ELF-1 (cell line): Measurements from ENCODE around the gene EPHA6.
"Not testable (repeated sequence)": the region's sequence is repeated elsewhere in the genome, so short reads cannot be mapped to it uniquely, and the experiment has no call there.

ENCODE experiments used
- DNase-seq: peaks from one replicate; pipeline ENCODE4 v3.0.0-alpha.2; 2016; ENCODE audit warnings: low read depth, low spot score

The EPHA6 gene

DNA sequence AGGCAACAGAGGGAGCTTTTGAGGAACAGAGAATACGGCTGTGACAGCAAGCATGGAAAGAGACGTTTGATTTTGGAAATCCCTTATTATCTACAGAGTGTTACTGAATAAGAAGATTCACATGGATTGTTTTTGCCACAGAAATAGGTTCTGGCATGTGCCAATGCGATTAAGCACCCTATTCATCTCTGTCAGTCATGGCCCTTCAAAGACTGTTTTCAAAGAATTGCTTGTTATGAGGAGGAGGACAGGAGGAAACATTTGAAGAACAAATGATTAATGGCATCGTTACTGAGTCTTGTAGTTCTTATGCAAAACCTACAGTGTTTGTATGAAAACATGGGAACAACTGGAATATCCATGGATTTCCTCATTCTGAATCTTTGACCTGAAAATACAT lies 86.2 kb downstream of the EPHA6 start:
- DNase-seq: no peak

GRCh38 chr3:96915445-96915844 lies 101.1 kb downstream of the EPHA6 start:
- DNase-seq: no peak

DNA sequence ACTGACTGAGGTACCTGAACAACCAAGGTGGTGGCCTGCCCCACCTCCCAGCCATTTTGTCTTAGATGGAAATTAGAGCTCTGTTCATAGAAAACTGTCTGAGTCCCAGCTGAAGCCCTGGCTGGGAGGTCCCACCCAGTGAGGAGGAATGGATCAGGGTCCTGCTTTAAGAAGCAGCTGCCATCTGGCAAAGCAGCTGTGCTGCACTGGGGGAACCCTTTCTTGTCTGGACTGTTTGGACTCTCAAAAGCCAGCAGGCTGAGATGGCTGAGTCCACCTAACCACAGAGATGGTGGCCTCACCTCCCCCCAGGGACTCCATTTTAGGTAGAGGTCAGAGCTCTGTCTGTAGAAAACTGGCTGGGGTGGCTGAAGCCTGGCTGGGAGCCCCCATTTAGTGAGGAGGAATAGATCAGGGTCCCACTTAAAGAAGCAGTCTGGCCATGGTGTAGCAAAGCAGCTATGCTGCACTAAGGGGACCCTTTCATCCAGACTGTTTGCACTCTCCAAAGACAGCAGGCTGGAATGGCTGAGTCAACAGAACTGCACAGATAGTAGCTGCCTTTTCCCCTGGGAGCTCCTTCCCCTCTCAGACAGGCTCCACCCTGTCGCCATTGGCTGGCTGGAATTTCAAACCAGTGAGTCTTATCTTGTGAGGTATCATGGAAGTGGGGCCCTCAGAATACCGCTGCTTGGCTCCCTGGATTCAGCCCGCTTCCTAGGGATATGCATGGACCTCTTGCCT lies 116.9 kb downstream of the EPHA6 start:
- DNase-seq: no peak

GRCh38 chr3:96942131-96942530 lies 127.7 kb downstream of the EPHA6 start:
- DNase-seq: peak; percentile 41

DNA sequence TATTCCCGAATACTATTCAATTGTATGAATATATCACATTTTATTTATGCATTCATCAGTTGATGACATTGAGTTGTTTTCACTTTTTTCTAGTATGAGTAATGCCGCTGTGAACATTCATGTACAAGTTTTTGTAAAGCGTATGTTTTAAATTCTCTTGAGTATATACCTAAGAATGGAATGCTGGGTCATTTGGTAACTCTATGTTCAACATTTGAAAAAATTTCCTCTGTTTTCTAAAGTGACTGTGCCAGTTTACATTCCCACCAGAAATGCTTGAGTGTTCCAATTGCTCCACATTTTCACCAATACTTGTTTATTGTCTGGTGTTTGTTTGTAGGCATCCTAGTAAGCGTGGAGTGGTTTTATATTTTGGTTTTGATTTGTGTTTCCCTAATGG lies 144.5 kb downstream of the EPHA6 start:
- no peak for DNase-seq

GRCh38 chr3:96959474-96959873 lies 145.1 kb downstream of the EPHA6 start:
- DNase-seq: no peak

GRCh38 chr3:96959901-96960641 lies 145.7 kb downstream of the EPHA6 start:
- peak; percentile 19 for DNase-seq

GRCh38 chr3:96960661-96961330 lies 146.4 kb downstream of the EPHA6 start:
- DNase-seq: no peak

GRCh38 chr3:96961576-96961975 lies 147.2 kb downstream of the EPHA6 start:
- no peak for DNase-seq

- DNase-seq: no peak
These were observed 152.0 kb downstream of the EPHA6 start for GRCh38 chr3:96966181-96966929.

DNA sequence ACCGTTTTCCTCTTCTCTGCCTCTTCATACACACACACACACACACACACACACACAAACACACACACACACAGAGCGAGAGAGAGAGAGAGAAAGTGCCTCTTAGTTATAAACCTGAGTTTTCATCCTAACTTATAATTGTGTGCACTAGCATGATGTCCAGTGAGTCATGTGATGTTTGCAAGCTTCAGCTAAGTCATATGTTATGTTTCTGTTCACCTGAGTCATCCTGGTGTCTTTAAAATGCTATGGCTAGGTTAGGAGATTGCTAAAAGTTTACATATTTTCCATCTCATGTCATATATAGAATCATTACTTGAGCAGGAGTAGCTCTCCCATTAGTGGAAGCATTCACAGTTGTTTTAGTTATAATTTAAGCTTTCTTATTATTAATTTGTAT lies 155.8 kb downstream of the EPHA6 start:
- DNase-seq: no peak

GRCh38 chr3:96977671-96978070 lies 163.3 kb downstream of the EPHA6 start:
- DNase-seq: no peak

- not testable (repeated sequence) for DNase-seq
These were observed 169.3 kb downstream of the EPHA6 start for GRCh38 chr3:96983716-96984115.

DNA sequence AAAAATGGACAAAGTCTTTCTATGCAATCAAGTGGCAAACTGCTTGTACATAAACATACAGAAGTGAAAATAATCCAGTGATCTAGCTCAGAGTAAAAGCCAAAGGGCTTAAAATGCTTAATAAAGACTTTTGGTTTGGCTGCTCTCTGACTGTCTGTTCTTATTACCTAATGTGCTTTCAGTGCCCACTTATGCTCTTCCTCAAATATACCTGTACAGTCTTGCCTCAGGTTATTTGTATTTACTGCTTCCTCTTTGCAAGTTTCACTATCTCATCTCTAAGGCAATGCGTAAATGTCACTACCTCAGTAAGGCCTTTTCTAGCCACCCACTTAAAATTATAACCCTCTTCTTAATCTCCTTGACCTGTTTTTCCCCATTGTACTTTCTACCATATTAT lies 171.8 kb downstream of the EPHA6 start:
- DNase-seq: no peak

- no peak for DNase-seq
These were observed 176.8 kb downstream of the EPHA6 start for GRCh38 chr3:96991231-96991630.

DNA sequence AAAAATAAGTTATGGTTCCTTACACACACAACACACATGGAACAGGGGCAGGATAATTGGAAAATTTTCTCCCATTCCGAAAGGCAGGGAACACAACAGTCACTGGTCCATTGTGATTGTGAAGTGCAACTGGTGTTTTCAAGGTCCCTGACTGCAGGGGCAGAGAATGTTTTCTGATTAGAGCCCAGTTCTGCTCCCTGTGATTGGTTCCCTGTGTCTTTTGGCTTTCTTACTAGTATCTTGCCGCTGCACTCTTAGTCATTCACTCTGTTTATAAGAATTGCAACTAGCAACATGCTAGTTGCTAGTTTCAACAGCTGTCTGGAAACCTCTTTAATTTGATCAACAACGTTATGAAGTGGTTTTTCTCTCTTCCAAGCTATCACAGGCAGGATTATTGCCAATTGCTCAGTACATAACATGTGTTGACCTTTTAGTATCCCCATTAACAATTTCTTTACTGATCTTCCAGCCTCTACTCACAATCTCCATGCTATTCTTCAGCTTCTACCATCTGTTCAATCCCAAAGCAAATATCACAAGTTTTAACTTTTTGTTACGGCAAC lies 177.5 kb downstream of the EPHA6 start:
- DNase-seq: no peak

- no peak for DNase-seq
These were observed 180.6 kb downstream of the EPHA6 start for GRCh38 chr3:96994988-96995387.

GRCh38 chr3:96996009-96996408 lies 181.6 kb downstream of the EPHA6 start:
- DNase-seq: no peak

DNA sequence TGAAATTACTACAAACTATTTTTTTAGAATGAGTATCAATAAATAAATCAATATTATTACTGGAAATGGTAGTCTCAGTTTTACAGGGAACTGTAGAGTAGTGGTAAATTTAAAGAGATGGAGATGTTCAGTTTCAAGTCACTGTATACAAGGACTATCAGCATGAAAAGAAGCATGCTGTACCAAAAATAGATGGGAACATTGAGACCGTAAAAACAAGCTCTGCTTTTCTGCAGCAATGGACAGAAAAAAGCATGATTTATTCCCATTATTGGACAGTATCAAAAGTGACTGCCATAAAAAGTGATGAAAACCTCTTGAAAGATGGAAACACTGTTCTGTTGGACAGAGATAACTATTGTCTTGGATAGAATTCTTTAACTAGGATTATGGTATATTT lies 187.2 kb downstream of the EPHA6 start:
- DNase-seq: no peak

- peak; percentile 75 for DNase-seq
These were observed 195.1 kb downstream of the EPHA6 start for GRCh38 chr3:97009427-97010019.
